GM12878 (cell line): Measurements from ENCODE around the gene TBCD. TPM values are rescaled to one million over a fixed set of nuclear protein-coding genes. Genes with fewer than 3 reads are reported as not detected.
A peak's percentile ranks its signal among the peaks of the same experiment; 100 is the strongest.

Source experiments
- ATAC-seq: fragments of 200-7000 bp; cut with Tn5 transposase; 3 replicates; pipeline ENCODE4 v1.9.1; 2020; ENCODE audit warnings: mild to moderate bottlenecking, moderate library complexity
- BruUV-seq: library from RNA; stranded (reverse); fragments of 400-500 nt; replicated peaks from 2 replicates; lab custom pipeline; 2021; lab: Mats Ljungman, UMichigan
- CTCF ChIA-PET: fragments of 300-600 bp; sonication (Branson Sonifier 250); formaldehyde crosslinking; extraction: SDS; loops from one replicate; lab custom pipeline; 2021; ENCODE audit warnings: inconsistent platforms; lab: Yijun Ruan, JAX
- POLR2A ChIA-PET: fragments of 350-600 bp; formaldehyde crosslinking; extraction: SDS; loops from one replicate; lab custom pipeline; 2021; ENCODE audit warnings: inconsistent platforms; lab: Charles Lee
- RAD21 ChIA-PET: fragments of 300-600 bp; sonication (Branson Sonifier 250); formaldehyde crosslinking; loops from one replicate; lab custom pipeline; 2023; ENCODE audit warnings: antibody characterized with exemption; ENCODE audit not compliant: unreplicated experiment; lab: Charles Lee
- SMC1A ChIA-PET: fragments of 300-600 bp; sonication (Branson Sonifier 250); formaldehyde crosslinking; loops from one replicate; lab custom pipeline; 2023; ENCODE audit not compliant: unreplicated experiment, uncharacterized antibody; lab: Charles Lee
- DNase-seq: peaks from one replicate; pipeline ENCODE4 v3.0.0-alpha.2; 2011; ENCODE audit warnings: low read depth, low spot score
- FAIRE-seq: peaks from 3 replicates; lab custom pipeline; 2011; peaks lifted over from hg19 to GRCh38; lab: Jason Lieb, UNC
- H2AFZ ChIP-seq: 2 replicates; pipeline ENCODE4 v1.6.0; 2011; ENCODE audit warnings: low read depth, low read length, control low read depth; ENCODE audit not compliant: control insufficient read depth
- H3K27ac ChIP-seq: 2 replicates; pipeline ENCODE4 v1.5.1; 2011; ENCODE audit warnings: control low read depth; ENCODE audit not compliant: control insufficient read depth, insufficient read depth
- H3K27me3 ChIP-seq, 2 experiments: replicated peaks in 1 of 2; 2 replicates each; pipeline versions ENCODE4 v1.6.0 to v1.6.1; 2011; ENCODE audit warnings: low read length in 1 of 2; ENCODE audit not compliant: control insufficient read depth in 2 of 2, insufficient read depth in 2 of 2
- H3K36me3 ChIP-seq, 2 experiments: 2 replicates each; pipeline ENCODE4 v1.5.1; 2011; ENCODE audit warnings: low read length in 1 of 2; ENCODE audit not compliant: control insufficient read depth in 2 of 2, insufficient read depth in 2 of 2
- H3K4me1 ChIP-seq: 2 replicates; pipeline ENCODE4 v1.6.1; 2011; ENCODE audit warnings: mild to moderate bottlenecking, low read length, moderate library complexity, mixed read lengths; ENCODE audit not compliant: control insufficient read depth, insufficient read depth
- H3K4me2 ChIP-seq: 2 replicates; pipeline ENCODE4 v1.6.0; 2011; ENCODE audit warnings: control low read depth; ENCODE audit not compliant: control insufficient read depth, insufficient read depth
- H3K4me3 ChIP-seq: fragments of 200-600 bp; sonication (generic); 2 replicates; pipeline ENCODE4 v1.5.1; 2016
- H3K79me2 ChIP-seq: 2 replicates; pipeline ENCODE4 v1.6.0; 2011; ENCODE audit warnings: low read length; ENCODE audit not compliant: control insufficient read depth, insufficient read depth
- H3K9ac ChIP-seq: 2 replicates; pipeline ENCODE4 v1.8.0; 2011; ENCODE audit warnings: low read length, control low read depth, mixed read lengths; ENCODE audit not compliant: control insufficient read depth, insufficient read depth
- H3K9me3 ChIP-seq: replicated peaks from 3 replicates; pipeline ENCODE4 v1.5.1; 2011; ENCODE audit warnings: mild to moderate bottlenecking, low read length; ENCODE audit not compliant: control insufficient read depth, insufficient read depth
- H4K20me1 ChIP-seq: 2 replicates; pipeline ENCODE4 v1.6.0; 2011; ENCODE audit not compliant: control insufficient read depth, insufficient read depth
- CBFB ChIP-seq: IDR thresholded peaks from 2 replicates; pipeline ENCODE4 v1.6.1; 2016; ENCODE audit warnings: antibody characterized with exemption, low read depth
- CHD2 ChIP-seq: IDR thresholded peaks from 2 replicates; pipeline ENCODE4 v1.6.1; 2011; ENCODE audit warnings: low read depth, low read length, improper control_type of control experiment, borderline replicate concordance
- CREB1 ChIP-seq: IDR thresholded peaks from 2 replicates; pipeline ENCODE4 v1.6.1; 2012; ENCODE audit warnings: low read depth, mild to moderate bottlenecking, inconsistent platforms
- DPF2 ChIP-seq: fragments of 450-650 bp; IDR thresholded peaks from 2 replicates; pipeline ENCODE4 v1.6.1; 2017; ENCODE audit warnings: mild to moderate bottlenecking
- ETV6 ChIP-seq, 2 experiments: fragments of 450-650 bp in 1 of 2; IDR thresholded peaks in 1 of 2; conservative IDR thresholded peaks in 1 of 2; 2 replicates each; pipeline ENCODE4 v1.6.1; 2014; ENCODE audit warnings: antibody characterized with exemption in 1 of 2, borderline replicate concordance in 1 of 2, low read depth in 1 of 2, mild to moderate bottlenecking in 1 of 2, moderate library complexity in 1 of 2
- NR2F1 ChIP-seq: fragments of 450-650 bp; conservative IDR thresholded peaks from 2 replicates; pipeline ENCODE4 v1.6.1; 2017; ENCODE audit warnings: mild to moderate bottlenecking
- POLR2A ChIP-seq: IDR thresholded peaks from 2 replicates; pipeline ENCODE4 v1.6.1; 2011; ENCODE audit warnings: low read depth, mild to moderate bottlenecking, low read length
- POLR2AphosphoS2 ChIP-seq: IDR thresholded peaks from 2 replicates; pipeline ENCODE4 v1.6.1; 2011; ENCODE audit warnings: low read depth, mild to moderate bottlenecking, low read length, improper control_type of control experiment, moderate library complexity
- RBBP5 ChIP-seq: fragments of 200-600 bp; sonication (generic); conservative IDR thresholded peaks from 2 replicates; pipeline ENCODE4 v1.6.1; 2016
- SIN3A ChIP-seq: IDR thresholded peaks from 2 replicates; pipeline ENCODE4 v1.6.1; 2012; ENCODE audit warnings: low read depth, low read length, improper control_type of control experiment
- SMAD1 ChIP-seq: fragments of 450-650 bp; IDR thresholded peaks from 2 replicates; pipeline ENCODE4 v1.6.1; 2018; ENCODE audit warnings: mild to moderate bottlenecking, low read depth; ENCODE audit not compliant: partially characterized antibody
- SRF ChIP-seq, 2 experiments: IDR thresholded peaks; 2 replicates each; pipeline ENCODE4 v1.6.1; 2011; ENCODE audit warnings: low read depth in 2 of 2, low read length in 2 of 2, mild to moderate bottlenecking in 1 of 2, moderate library complexity in 1 of 2
- SUZ12 ChIP-seq: fragments of 200-600 bp; sonication (generic); IDR thresholded peaks from one replicate; pipeline ENCODE4 v1.6.1; 2018; ENCODE audit warnings: antibody characterized with exemption, mild to moderate bottlenecking; ENCODE audit not compliant: unreplicated experiment
- WGBS: methylation state at CpG from one replicate; pipeline ENCODE4 v1.1.6; 2016; ENCODE audit warnings: low lambda C conversion rate; ENCODE audit not compliant: insufficient replicate concordance, insufficient coverage; ENCODE audit errors: missing lambda C conversion rate; 5-methylcytosine and 5-hydroxymethylcytosine counted together
- in situ Hi-C: fragments of 300-500 bp; cut with MboI; formaldehyde crosslinking; loops from 9 replicates; pipeline ENCODE4 v1.14.3; 2018; ENCODE audit warnings: mixed read lengths
- intact Hi-C: fragments of 100-400 bp; cut with micrococcal nuclease; formaldehyde crosslinking; loops from one replicate; pipeline ENCODE4 v1.14.2; 2022; ENCODE audit not compliant: unreplicated experiment
- polyA plus RNA-seq, 11 experiments: library from polyadenylated mRNA; depleted of rRNA in 4 of 11; unstranded in 6 of 11; stranded (reverse) in 5 of 11; fragments of >200 nt; fragmentation: Nextera tagmentation in 4 of 11; fragmentation: Illumina TruSeq in 1 of 11; extraction: Ambion mirVana in 4 of 11; extraction: Trizol in 1 of 11; gene quantifications; 1 replicate in 1 of 11; 2 replicates in 10 of 11; pipeline versions ENCODE4 v1.2.1 to v1.2.3, GENCODE V29; 2011 to 2016; ENCODE audit warnings: inconsistent platforms in 2 of 11, missing spikeins in 2 of 11, low read depth in 1 of 11
- total RNA-seq, 4 experiments: library from RNA; depleted of rRNA in 3 of 4; stranded (reverse); fragments of >200 nt in 3 of 4; fragmentation: Illumina TruSeq in 1 of 4; extraction: Trizol in 1 of 4; gene quantifications; 2 replicates each; pipeline versions ENCODE4 v1.2.1 to v1.2.3, GENCODE V29; 2013 to 2021
- TF ChIP-seq, protein P1 (sequence below): fragments of 450-650 bp; IDR thresholded peaks from 2 replicates; pipeline ENCODE4 v1.6.1; 2016; ENCODE audit warnings: mild to moderate bottlenecking
- TF ChIP-seq, protein P2 (sequence below): fragments of 450-650 bp; IDR thresholded peaks from 2 replicates; pipeline ENCODE4 v1.6.1; 2017; ENCODE audit warnings: mild to moderate bottlenecking, low read depth, inconsistent platforms; ENCODE audit not compliant: poor library complexity, severe bottlenecking

The TBCD gene
- total and polyA plus RNA-seq, 10 of the 15 experiments (the other 5 are each of a cell fraction or from before 2014, with no cell fraction given) = 10.3 to 114 (median 52.4) TPM

GRCh38 chr17:82967268-82968032 is 215.6 kb downstream of the TBCD start:
- in situ Hi-C loops = no loop called here
- ChIA-PET RAD21 (no interaction called here), CTCF (no interaction called here), SMC1A (no interaction called here), POLR2A (no interaction called here)
- ATAC-seq (no peak), FAIRE-seq (no peak), DNase-seq (no peak)
- Histone ChIP-seq H3K4me2 (peak overlapping the region; percentile 22), H3K27ac (no peak overlapping the region), H3K9me3 (no peaks in the 10 kb centered on the region), H3K27me3 (no peaks in the 10 kb centered on the region), H3K36me3 (no peaks in the 10 kb centered on the region), H2AFZ (no peak overlapping the region), H3K9ac (no peak overlapping the region), H3K4me1 (peaks cover 27% of the 10 kb centered on the region), H4K20me1 (no peaks in the 10 kb centered on the region), H3K79me2 (no peaks in the 10 kb centered on the region), H3K4me3 (no peak overlapping the region)
- no peak for TF ChIP-seq POLR2AphosphoS2
- TF ChIP-seq RBBP5 = no peak
- no peak for TF ChIP-seq SIN3A
- TF ChIP-seq DPF2 = no peak
- TF ChIP-seq CREB1 = no peak
- no peak for TF ChIP-seq SRF (IDR thresholded peaks at IDR 0.05; ENCODE audit: low read depth in 2 of 2, low read length in 2 of 2)
- TF ChIP-seq, protein P1, sequence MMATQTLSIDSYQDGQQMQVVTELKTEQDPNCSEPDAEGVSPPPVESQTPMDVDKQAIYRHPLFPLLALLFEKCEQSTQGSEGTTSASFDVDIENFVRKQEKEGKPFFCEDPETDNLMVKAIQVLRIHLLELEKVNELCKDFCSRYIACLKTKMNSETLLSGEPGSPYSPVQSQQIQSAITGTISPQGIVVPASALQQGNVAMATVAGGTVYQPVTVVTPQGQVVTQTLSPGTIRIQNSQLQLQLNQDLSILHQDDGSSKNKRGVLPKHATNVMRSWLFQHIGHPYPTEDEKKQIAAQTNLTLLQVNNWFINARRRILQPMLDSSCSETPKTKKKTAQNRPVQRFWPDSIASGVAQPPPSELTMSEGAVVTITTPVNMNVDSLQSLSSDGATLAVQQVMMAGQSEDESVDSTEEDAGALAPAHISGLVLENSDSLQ = no peak
- TF ChIP-seq CHD2 = no peak
- no peak for TF ChIP-seq POLR2A
- TF ChIP-seq ETV6 (conservative IDR thresholded peaks at IDR 0.05 in 1 of 2, IDR thresholded peaks at IDR 0.05 in 1 of 2; ENCODE audit: borderline replicate concordance in 1 of 2, low read depth in 1 of 2) = no peak
- TF ChIP-seq, protein P2, sequence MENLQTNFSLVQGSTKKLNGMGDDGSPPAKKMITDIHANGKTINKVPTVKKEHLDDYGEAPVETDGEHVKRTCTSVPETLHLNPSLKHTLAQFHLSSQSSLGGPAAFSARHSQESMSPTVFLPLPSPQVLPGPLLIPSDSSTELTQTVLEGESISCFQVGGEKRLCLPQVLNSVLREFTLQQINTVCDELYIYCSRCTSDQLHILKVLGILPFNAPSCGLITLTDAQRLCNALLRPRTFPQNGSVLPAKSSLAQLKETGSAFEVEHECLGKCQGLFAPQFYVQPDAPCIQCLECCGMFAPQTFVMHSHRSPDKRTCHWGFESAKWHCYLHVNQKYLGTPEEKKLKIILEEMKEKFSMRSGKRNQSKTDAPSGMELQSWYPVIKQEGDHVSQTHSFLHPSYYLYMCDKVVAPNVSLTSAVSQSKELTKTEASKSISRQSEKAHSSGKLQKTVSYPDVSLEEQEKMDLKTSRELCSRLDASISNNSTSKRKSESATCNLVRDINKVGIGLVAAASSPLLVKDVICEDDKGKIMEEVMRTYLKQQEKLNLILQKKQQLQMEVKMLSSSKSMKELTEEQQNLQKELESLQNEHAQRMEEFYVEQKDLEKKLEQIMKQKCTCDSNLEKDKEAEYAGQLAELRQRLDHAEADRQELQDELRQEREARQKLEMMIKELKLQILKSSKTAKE = no peak
- TF ChIP-seq SMAD1 = no peak
- TF ChIP-seq CBFB = no peak
- no peak for TF ChIP-seq NR2F1
- no peak for TF ChIP-seq SUZ12
- 41% methylated on average over 18 of the region's 18 CpGs for WGBS
- no TSS peak for BruUV-seq
- intact Hi-C loops = no loop called here
